GM12873 (cell line): ENCODE data around the gene ACADL.

Experiments
- CTCF ChIP-seq: IDR thresholded peaks from 2 replicates; pipeline ENCODE4 v1.5.1; 2012; ENCODE audit warnings: low read depth, mild to moderate bottlenecking, moderate library complexity, low read length, control low read depth; ENCODE audit not compliant: insufficient read depth; ENCODE audit errors: missing control alignments

The ACADL gene

GRCh38 chr2:210262036-210262435, 36.8 kb upstream of the ACADL start:
- TF ChIP-seq CTCF = no peak

GRCh38 chr2:210259687-210260086, 34.4 kb upstream of the ACADL start:
- TF ChIP-seq CTCF = no peak

GRCh38 chr2:210252699-210253606, 27.7 kb upstream of the ACADL start:
- no peak for TF ChIP-seq CTCF

- no peak for TF ChIP-seq CTCF
These were observed 25.4 kb upstream of the ACADL start for GRCh38 chr2:210250622-210251021.

GRCh38 chr2:210233487-210233886, 8.2 kb upstream of the ACADL start:
- TF ChIP-seq CTCF = no peak

GRCh38 chr2:210230984-210231383, 5.7 kb upstream of the ACADL start:
- TF ChIP-seq CTCF = no peak

GRCh38 chr2:210230518-210230917, 5.3 kb upstream of the ACADL start:
- TF ChIP-seq CTCF = no peak
